Erythroblast (primary cell): ENCODE results near the gene DNAJC16.

ENCODE experiments used
- GATA1 ChIP-seq: IDR thresholded peaks from 2 replicates; pipeline ENCODE4 v1.6.1; 2011; ENCODE audit warnings: low read depth, mild to moderate bottlenecking, control low read depth, low read length, moderate library complexity
- POLR2A ChIP-seq: IDR thresholded peaks from 2 replicates; pipeline ENCODE4 v1.6.1; 2011; ENCODE audit warnings: mild to moderate bottlenecking, low read length

- TF ChIP-seq POLR2A (no peak), GATA1 (no peak)
Observed at GRCh38 chr1:15546641-15547040, 20.0 kb downstream of the DNAJC16 start.
